ENCODE data around the gene CCDC9B.

DNA sequence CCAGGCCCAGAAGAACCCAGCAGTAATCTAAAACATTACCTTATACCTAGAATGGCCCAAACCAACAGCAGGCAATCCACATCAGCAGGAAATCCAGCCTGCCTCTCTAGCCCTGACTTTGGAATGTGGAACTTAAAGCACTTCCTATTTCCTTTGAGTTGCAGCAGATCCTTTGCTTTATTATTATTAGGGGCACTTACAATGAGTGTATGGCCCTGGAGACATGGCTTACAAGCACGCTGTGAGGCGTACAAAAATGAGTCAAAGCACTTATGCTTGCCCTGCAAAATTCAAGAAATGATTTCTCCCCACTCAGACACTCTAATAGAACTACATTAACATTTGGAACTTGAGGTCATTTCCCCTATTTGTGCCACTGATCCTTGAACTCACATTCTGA, 32.2 kb upstream of the CCDC9B start:
- TF ChIP-seq, protein P1, sequence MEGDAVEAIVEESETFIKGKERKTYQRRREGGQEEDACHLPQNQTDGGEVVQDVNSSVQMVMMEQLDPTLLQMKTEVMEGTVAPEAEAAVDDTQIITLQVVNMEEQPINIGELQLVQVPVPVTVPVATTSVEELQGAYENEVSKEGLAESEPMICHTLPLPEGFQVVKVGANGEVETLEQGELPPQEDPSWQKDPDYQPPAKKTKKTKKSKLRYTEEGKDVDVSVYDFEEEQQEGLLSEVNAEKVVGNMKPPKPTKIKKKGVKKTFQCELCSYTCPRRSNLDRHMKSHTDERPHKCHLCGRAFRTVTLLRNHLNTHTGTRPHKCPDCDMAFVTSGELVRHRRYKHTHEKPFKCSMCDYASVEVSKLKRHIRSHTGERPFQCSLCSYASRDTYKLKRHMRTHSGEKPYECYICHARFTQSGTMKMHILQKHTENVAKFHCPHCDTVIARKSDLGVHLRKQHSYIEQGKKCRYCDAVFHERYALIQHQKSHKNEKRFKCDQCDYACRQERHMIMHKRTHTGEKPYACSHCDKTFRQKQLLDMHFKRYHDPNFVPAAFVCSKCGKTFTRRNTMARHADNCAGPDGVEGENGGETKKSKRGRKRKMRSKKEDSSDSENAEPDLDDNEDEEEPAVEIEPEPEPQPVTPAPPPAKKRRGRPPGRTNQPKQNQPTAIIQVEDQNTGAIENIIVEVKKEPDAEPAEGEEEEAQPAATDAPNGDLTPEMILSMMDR (IDR thresholded peaks at IDR 0.05), result no peak
- TF ChIP-seq POLR2AphosphoS5 (IDR thresholded peaks at IDR 0.05), result no peak
- TF ChIP-seq POLR2A (IDR thresholded peaks at IDR 0.05), result no peak
- no peak for TF ChIP-seq EP300 (IDR thresholded peaks at IDR 0.05)
